ENCODE results near the gene ARRB1.

DNA sequence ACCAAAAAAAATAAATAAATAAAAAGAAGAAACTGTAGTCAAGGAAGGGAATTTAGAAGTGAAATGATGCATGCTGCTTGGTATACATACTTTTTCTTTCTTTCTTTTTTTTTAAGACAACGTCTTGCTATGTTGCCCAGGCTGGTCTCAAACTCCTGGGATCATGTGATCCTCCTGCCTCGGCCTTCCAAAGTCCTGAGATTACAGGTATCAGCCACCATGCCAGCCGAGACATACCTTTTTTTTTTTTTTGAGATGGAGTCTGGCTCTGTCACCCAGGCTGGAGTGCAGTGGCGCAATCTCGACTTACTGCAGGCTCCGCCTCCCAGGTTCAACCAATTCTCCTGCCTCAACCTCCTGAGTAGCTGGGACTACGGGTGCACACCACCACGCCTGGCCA, 21.7 kb upstream of the ARRB1 start:
- TF ChIP-seq, protein P1, sequence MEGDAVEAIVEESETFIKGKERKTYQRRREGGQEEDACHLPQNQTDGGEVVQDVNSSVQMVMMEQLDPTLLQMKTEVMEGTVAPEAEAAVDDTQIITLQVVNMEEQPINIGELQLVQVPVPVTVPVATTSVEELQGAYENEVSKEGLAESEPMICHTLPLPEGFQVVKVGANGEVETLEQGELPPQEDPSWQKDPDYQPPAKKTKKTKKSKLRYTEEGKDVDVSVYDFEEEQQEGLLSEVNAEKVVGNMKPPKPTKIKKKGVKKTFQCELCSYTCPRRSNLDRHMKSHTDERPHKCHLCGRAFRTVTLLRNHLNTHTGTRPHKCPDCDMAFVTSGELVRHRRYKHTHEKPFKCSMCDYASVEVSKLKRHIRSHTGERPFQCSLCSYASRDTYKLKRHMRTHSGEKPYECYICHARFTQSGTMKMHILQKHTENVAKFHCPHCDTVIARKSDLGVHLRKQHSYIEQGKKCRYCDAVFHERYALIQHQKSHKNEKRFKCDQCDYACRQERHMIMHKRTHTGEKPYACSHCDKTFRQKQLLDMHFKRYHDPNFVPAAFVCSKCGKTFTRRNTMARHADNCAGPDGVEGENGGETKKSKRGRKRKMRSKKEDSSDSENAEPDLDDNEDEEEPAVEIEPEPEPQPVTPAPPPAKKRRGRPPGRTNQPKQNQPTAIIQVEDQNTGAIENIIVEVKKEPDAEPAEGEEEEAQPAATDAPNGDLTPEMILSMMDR (IDR thresholded peaks at IDR 0.05): no peak
- TF ChIP-seq ZNF671 (CRISPR knock-in tag; IDR thresholded peaks at IDR 0.05): no peak
- no peak for TF ChIP-seq ZNF232 (CRISPR knock-in tag; IDR thresholded peaks at IDR 0.05)
- no peak for TF ChIP-seq NR1H2 (CRISPR knock-in tag; IDR thresholded peaks at IDR 0.05)
